ENCODE data around the gene FBL.

- TF ChIP-seq, protein P1, sequence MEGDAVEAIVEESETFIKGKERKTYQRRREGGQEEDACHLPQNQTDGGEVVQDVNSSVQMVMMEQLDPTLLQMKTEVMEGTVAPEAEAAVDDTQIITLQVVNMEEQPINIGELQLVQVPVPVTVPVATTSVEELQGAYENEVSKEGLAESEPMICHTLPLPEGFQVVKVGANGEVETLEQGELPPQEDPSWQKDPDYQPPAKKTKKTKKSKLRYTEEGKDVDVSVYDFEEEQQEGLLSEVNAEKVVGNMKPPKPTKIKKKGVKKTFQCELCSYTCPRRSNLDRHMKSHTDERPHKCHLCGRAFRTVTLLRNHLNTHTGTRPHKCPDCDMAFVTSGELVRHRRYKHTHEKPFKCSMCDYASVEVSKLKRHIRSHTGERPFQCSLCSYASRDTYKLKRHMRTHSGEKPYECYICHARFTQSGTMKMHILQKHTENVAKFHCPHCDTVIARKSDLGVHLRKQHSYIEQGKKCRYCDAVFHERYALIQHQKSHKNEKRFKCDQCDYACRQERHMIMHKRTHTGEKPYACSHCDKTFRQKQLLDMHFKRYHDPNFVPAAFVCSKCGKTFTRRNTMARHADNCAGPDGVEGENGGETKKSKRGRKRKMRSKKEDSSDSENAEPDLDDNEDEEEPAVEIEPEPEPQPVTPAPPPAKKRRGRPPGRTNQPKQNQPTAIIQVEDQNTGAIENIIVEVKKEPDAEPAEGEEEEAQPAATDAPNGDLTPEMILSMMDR (IDR thresholded peaks at IDR 0.05): no peak
- TF ChIP-seq EZH2 (IDR thresholded peaks at IDR 0.05; ENCODE audit: borderline replicate concordance, insufficient read depth, low read depth, low read length, poor library complexity, severe bottlenecking): no peak
These were observed 57.9 kb downstream of the FBL start for GRCh38 chr19:39788244-39788643.

All from B cell (primary cell).